DMS153 (cell line): ENCODE measurements around the gene ADH5.
"Not testable (repeated sequence)": the region's sequence is repeated elsewhere in the genome, so short reads cannot be mapped to it uniquely, and the experiment has no call there.

ENCODE experiments used
- DNase-seq: peaks from one replicate; lab custom pipeline; 2025; lab: John Stamatoyannopoulos, UW

ADH5 gene

GRCh38 chr4:99084595-99084994 is 4.0 kb downstream of the ADH5 start:
- no peak for DNase-seq

- DNase-seq: no peak
Measured at GRCh38 chr4:99082192-99082591, 6.4 kb downstream of the ADH5 start.

GRCh38 chr4:99080869-99081268 is 7.7 kb downstream of the ADH5 start:
- not testable (repeated sequence) for DNase-seq

GRCh38 chr4:99079625-99080295 is 8.8 kb downstream of the ADH5 start:
- DNase-seq: no peak

GRCh38 chr4:99078931-99079624 is 9.5 kb downstream of the ADH5 start:
- DNase-seq: no peak

GRCh38 chr4:99078336-99078735 is 10.3 kb downstream of the ADH5 start:
- DNase-seq: no peak

- no peak for DNase-seq
Measured at GRCh38 chr4:99077177-99077576, 11.4 kb downstream of the ADH5 start.

- no peak for DNase-seq
Measured at GRCh38 chr4:99076292-99076976, 12.2 kb downstream of the ADH5 start.

- no peak for DNase-seq
Measured at GRCh38 chr4:99074816-99075215, 13.8 kb downstream of the ADH5 start.

- no peak for DNase-seq
Measured at GRCh38 chr4:99071159-99071558, 17.4 kb downstream of the ADH5 start.

GRCh38 chr4:99067617-99068016 is 21.0 kb downstream of the ADH5 start:
- no peak for DNase-seq

GRCh38 chr4:99065521-99065920 is 23.1 kb downstream of the ADH5 start:
- DNase-seq: not testable (repeated sequence)

GRCh38 chr4:99062120-99062519 is 26.5 kb downstream of the ADH5 start:
- DNase-seq: no peak

GRCh38 chr4:99061048-99061700 is 27.4 kb downstream of the ADH5 start:
- DNase-seq: no peak

GRCh38 chr4:99059550-99059949 is 29.0 kb downstream of the ADH5 start:
- DNase-seq: no peak

- no peak for DNase-seq
Measured at GRCh38 chr4:99058228-99058627, 30.4 kb downstream of the ADH5 start.

- no peak for DNase-seq
Measured at GRCh38 chr4:99054428-99054994, 34.1 kb downstream of the ADH5 start.

GRCh38 chr4:99052902-99053301 is 35.7 kb downstream of the ADH5 start:
- DNase-seq: no peak

GRCh38 chr4:99047710-99048109 is 40.9 kb downstream of the ADH5 start:
- DNase-seq: no peak

- DNase-seq: no peak
Measured at GRCh38 chr4:99043346-99043745, 45.2 kb downstream of the ADH5 start.

GRCh38 chr4:99038213-99038612 is 50.4 kb downstream of the ADH5 start:
- no peak for DNase-seq

- DNase-seq: no peak
Measured at GRCh38 chr4:99033956-99034355, 54.6 kb downstream of the ADH5 start.
